GM23338 (cell line): ENCODE measurements around the gene GRAMD4.

Experiments
- CREB1 ChIP-seq: fragments of 250-450 bp; sonication (Bioruptor Pico); IDR thresholded peaks from 2 replicates; pipeline ENCODE4 v1.5.0; 2020; ENCODE audit warnings: low read depth, mild to moderate bottlenecking, moderate library complexity
- EZH2 ChIP-seq: fragments of 200-600 bp; sonication (generic); IDR thresholded peaks from one replicate; pipeline ENCODE4 v1.8.0; 2017; ENCODE audit warnings: antibody characterized with exemption, mild to moderate bottlenecking, low read depth; ENCODE audit not compliant: unreplicated experiment
- EZH2phosphoT487 ChIP-seq: fragments of 200-600 bp; sonication (generic); IDR thresholded peaks from one replicate; pipeline ENCODE4 v1.8.1; 2018; ENCODE audit warnings: antibody characterized with exemption; ENCODE audit not compliant: unreplicated experiment
- JUNB ChIP-seq: IDR thresholded peaks from one replicate; pipeline ENCODE4 v1.6.1; 2016; ENCODE audit warnings: antibody characterized with exemption; ENCODE audit not compliant: unreplicated experiment
- POLR2AphosphoS5 ChIP-seq: IDR thresholded peaks from 2 replicates; pipeline ENCODE4 v1.6.1; 2016; ENCODE audit warnings: antibody characterized with exemption, low read depth
- ZNF331 ChIP-seq: fragments of 250-450 bp; sonication (Bioruptor Pico); IDR thresholded peaks from 2 replicates; pipeline ENCODE4 v1.5.0; 2020; ENCODE audit warnings: low read depth, mild to moderate bottlenecking, moderate library complexity
- TF ChIP-seq, protein P1 (sequence below), 2 experiments: fragments of 200-600 bp in 1 of 2; sonication (generic) in 1 of 2; conservative IDR thresholded peaks; 2 replicates each; pipeline versions ENCODE4 v1.5.1 to v1.6.1; 2016 to 2017; ENCODE audit warnings: antibody characterized with exemption in 2 of 2, low read depth in 2 of 2, mild to moderate bottlenecking in 2 of 2, moderate library complexity in 1 of 2
- TF ChIP-seq, protein P2 (sequence below): IDR thresholded peaks from one replicate; pipeline ENCODE4 v1.6.1; 2018; ENCODE audit warnings: antibody characterized with exemption; ENCODE audit not compliant: unreplicated experiment
- TF ChIP-seq, protein P3 (sequence below): IDR thresholded peaks from 2 replicates; pipeline ENCODE4 v1.6.1; 2016; ENCODE audit warnings: antibody characterized with exemption

DNA sequence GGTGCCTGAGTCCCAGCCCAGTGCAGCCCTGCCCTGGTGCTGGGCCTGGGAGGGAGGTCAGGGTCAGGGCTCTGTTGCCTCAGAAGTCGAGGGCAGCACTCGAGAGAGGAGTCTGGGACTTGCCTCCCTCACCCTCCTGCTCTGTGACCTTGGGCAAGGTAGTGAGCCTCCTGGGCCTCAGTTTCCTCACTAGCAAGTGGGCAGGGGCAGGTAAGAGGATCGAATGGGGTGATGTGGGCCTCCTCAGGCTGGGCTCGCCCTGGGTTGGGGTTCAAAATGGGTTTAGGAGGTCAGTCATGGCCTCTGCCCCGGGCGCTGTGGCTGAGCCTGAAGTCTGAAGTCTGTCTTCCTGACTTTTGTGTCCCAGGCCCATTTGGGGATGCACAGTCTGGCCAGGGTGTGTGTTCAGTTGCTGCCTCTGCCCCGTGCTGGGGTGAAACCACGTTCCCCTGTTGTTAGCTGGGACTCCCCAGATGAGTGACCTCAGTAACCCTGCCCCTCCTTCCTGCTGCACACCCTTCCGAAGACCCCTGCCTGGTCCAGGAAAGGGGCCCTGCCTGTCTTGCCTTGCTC is 41.8 kb upstream of the GRAMD4 start:
- TF ChIP-seq, protein P1, sequence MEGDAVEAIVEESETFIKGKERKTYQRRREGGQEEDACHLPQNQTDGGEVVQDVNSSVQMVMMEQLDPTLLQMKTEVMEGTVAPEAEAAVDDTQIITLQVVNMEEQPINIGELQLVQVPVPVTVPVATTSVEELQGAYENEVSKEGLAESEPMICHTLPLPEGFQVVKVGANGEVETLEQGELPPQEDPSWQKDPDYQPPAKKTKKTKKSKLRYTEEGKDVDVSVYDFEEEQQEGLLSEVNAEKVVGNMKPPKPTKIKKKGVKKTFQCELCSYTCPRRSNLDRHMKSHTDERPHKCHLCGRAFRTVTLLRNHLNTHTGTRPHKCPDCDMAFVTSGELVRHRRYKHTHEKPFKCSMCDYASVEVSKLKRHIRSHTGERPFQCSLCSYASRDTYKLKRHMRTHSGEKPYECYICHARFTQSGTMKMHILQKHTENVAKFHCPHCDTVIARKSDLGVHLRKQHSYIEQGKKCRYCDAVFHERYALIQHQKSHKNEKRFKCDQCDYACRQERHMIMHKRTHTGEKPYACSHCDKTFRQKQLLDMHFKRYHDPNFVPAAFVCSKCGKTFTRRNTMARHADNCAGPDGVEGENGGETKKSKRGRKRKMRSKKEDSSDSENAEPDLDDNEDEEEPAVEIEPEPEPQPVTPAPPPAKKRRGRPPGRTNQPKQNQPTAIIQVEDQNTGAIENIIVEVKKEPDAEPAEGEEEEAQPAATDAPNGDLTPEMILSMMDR (conservative IDR thresholded peaks at IDR 0.05; ENCODE audit: low read depth in 2 of 2): no peak
- TF ChIP-seq POLR2AphosphoS5 (no peak), CREB1 (CRISPR knock-in tag) (no peak), EZH2 (no peak), JUNB (no peak), EZH2phosphoT487 (no peak), ZNF331 (no peak)
- TF ChIP-seq, protein P2, sequence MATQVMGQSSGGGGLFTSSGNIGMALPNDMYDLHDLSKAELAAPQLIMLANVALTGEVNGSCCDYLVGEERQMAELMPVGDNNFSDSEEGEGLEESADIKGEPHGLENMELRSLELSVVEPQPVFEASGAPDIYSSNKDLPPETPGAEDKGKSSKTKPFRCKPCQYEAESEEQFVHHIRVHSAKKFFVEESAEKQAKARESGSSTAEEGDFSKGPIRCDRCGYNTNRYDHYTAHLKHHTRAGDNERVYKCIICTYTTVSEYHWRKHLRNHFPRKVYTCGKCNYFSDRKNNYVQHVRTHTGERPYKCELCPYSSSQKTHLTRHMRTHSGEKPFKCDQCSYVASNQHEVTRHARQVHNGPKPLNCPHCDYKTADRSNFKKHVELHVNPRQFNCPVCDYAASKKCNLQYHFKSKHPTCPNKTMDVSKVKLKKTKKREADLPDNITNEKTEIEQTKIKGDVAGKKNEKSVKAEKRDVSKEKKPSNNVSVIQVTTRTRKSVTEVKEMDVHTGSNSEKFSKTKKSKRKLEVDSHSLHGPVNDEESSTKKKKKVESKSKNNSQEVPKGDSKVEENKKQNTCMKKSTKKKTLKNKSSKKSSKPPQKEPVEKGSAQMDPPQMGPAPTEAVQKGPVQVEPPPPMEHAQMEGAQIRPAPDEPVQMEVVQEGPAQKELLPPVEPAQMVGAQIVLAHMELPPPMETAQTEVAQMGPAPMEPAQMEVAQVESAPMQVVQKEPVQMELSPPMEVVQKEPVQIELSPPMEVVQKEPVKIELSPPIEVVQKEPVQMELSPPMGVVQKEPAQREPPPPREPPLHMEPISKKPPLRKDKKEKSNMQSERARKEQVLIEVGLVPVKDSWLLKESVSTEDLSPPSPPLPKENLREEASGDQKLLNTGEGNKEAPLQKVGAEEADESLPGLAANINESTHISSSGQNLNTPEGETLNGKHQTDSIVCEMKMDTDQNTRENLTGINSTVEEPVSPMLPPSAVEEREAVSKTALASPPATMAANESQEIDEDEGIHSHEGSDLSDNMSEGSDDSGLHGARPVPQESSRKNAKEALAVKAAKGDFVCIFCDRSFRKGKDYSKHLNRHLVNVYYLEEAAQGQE: no peak
- TF ChIP-seq, protein P3, sequence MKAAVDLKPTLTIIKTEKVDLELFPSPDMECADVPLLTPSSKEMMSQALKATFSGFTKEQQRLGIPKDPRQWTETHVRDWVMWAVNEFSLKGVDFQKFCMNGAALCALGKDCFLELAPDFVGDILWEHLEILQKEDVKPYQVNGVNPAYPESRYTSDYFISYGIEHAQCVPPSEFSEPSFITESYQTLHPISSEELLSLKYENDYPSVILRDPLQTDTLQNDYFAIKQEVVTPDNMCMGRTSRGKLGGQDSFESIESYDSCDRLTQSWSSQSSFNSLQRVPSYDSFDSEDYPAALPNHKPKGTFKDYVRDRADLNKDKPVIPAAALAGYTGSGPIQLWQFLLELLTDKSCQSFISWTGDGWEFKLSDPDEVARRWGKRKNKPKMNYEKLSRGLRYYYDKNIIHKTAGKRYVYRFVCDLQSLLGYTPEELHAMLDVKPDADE: no peak
